AG04450 (cell line): ENCODE results near the gene ANKRD50. TPM values are rescaled to one million over a fixed set of nuclear protein-coding genes. Genes with fewer than 3 reads are reported as not detected.

Experiments used
- CTCF ChIA-PET: fragments of 300-600, 350-600 bp; formaldehyde crosslinking; extraction: SDS; loops from one replicate; lab custom pipeline; 2022; ENCODE audit warnings: antibody characterized with exemption, inconsistent platforms; lab: Charles Lee
- POLR2A ChIA-PET: fragments of 350-600 bp; formaldehyde crosslinking; extraction: SDS; loops from one replicate; lab custom pipeline; 2021; ENCODE audit warnings: antibody characterized with exemption, inconsistent platforms; lab: Yijun Ruan, JAX
- DNase-seq: peaks from one replicate; pipeline ENCODE4 v3.0.0-alpha.2; 2011; ENCODE audit warnings: low read depth, low spot score
- H3K27ac ChIP-seq: one replicate; pipeline ENCODE4 v1.5.1; 2012; ENCODE audit warnings: low read depth, low read length, control low read depth
- H3K27me3 ChIP-seq: one replicate; pipeline ENCODE4 v1.6.0; 2012; ENCODE audit warnings: low read length; ENCODE audit not compliant: control insufficient read depth, insufficient read depth
- H3K4me3 ChIP-seq: 2 replicates; pipeline ENCODE4 v1.5.1; 2011; ENCODE audit warnings: mild to moderate bottlenecking, low read depth, low read length, control low read depth
- H3K9me3 ChIP-seq: 2 replicates; pipeline ENCODE4 v1.5.1; 2012; ENCODE audit warnings: low read length; ENCODE audit not compliant: control insufficient read depth, insufficient read depth
- CTCF ChIP-seq: IDR thresholded peaks from 2 replicates; pipeline ENCODE4 v1.5.1; 2011; ENCODE audit warnings: low read depth, low read length, control low read depth, inconsistent platforms
- polyA plus RNA-seq: library from polyadenylated mRNA; depleted of rRNA; stranded (reverse); fragments of >200 nt; gene quantifications from 2 replicates; pipeline ENCODE4 v1.2.3, GENCODE V29; 2011

The ANKRD50 gene
- polyA plus RNA-seq, 1 experiment = 21.2 TPM

GRCh38 chr4:124650614-124651013 lies 61.9 kb downstream of the ANKRD50 start:
- ChIA-PET POLR2A (no interaction called here), CTCF (no interaction called here)
- no peak for TF ChIP-seq CTCF
- Histone ChIP-seq H3K27ac (no peak overlapping the region), H3K9me3 (peaks cover 7% of the 10 kb centered on the region), H3K27me3 (no peaks in the 10 kb centered on the region), H3K4me3 (no peak overlapping the region)
- no peak for DNase-seq

- DNase-seq = no peak
- no peak for TF ChIP-seq CTCF
- Histone ChIP-seq H3K9me3 (peaks cover 7% of the 10 kb centered on the region), H3K4me3 (no peak overlapping the region), H3K27me3 (no peaks in the 10 kb centered on the region), H3K27ac (no peak overlapping the region)
- POLR2A ChIA-PET = interaction anchor here (0.7 kb wide), 1 partner anchor 130 kb away, joined by 3 read pairs; no protein-coding TSS in a partner anchor
- CTCF ChIA-PET = no interaction called here
Measured at GRCh38 chr4:124647599-124647998, 64.9 kb downstream of the ANKRD50 start.

GRCh38 chr4:124644621-124645020 lies 67.9 kb downstream of the ANKRD50 start:
- H3K4me3 ChIP-seq = no peak overlapping the region
- no peak overlapping the region for H3K27ac ChIP-seq
- no peak for DNase-seq
- H3K27me3 ChIP-seq = no peaks in the 10 kb centered on the region
- no peak for TF ChIP-seq CTCF
- no peaks in the 10 kb centered on the region for H3K9me3 ChIP-seq
- ChIA-PET CTCF (interaction anchor here (0.7 kb wide), 1 partner anchor 30 kb away, joined by 3 read pairs; no protein-coding TSS in a partner anchor), POLR2A (no interaction called here)

- Histone ChIP-seq H3K9me3 (no peaks in the 10 kb centered on the region), H3K27ac (no peak overlapping the region), H3K4me3 (no peak overlapping the region), H3K27me3 (no peaks in the 10 kb centered on the region)
- ChIA-PET POLR2A (no interaction called here), CTCF (no interaction called here)
- DNase-seq = no peak
- no peak for TF ChIP-seq CTCF
Measured at GRCh38 chr4:124642846-124643245, 69.7 kb downstream of the ANKRD50 start.

- TF ChIP-seq CTCF = no peak
- Histone ChIP-seq H3K27me3 (no peaks in the 10 kb centered on the region), H3K4me3 (no peak overlapping the region), H3K27ac (no peak overlapping the region), H3K9me3 (no peaks in the 10 kb centered on the region)
- CTCF ChIA-PET = no interaction called here
- peak; percentile 48 for DNase-seq
- POLR2A ChIA-PET = no interaction called here
Measured at GRCh38 chr4:124641715-124642381, 70.7 kb downstream of the ANKRD50 start.
